COLO829 (cell line): ENCODE measurements around the gene MAD1L1.

Experiments
- DNase-seq: peaks from one replicate; pipeline ENCODE4 v3.0.0; 2012; ENCODE audit warnings: low spot score

The MAD1L1 gene

GRCh38 chr7:2217716-2218443, 14.9 kb downstream of the MAD1L1 start:
- DNase-seq: no peak

GRCh38 chr7:2217206-2217605, 15.5 kb downstream of the MAD1L1 start:
- no peak for DNase-seq

GRCh38 chr7:2215851-2216250, 16.9 kb downstream of the MAD1L1 start:
- no peak for DNase-seq

GRCh38 chr7:2214636-2215035, 18.1 kb downstream of the MAD1L1 start:
- no peak for DNase-seq

- no peak for DNase-seq
Measured at GRCh38 chr7:2213551-2214215, 19.1 kb downstream of the MAD1L1 start.

- no peak for DNase-seq
Measured at GRCh38 chr7:2212906-2213305, 19.8 kb downstream of the MAD1L1 start.

GRCh38 chr7:2211926-2212325, 20.8 kb downstream of the MAD1L1 start:
- no peak for DNase-seq

GRCh38 chr7:2211259-2211880, 21.4 kb downstream of the MAD1L1 start:
- no peak for DNase-seq

- DNase-seq: no peak
Measured at GRCh38 chr7:2210551-2211258, 22.0 kb downstream of the MAD1L1 start.

- DNase-seq: no peak
Measured at GRCh38 chr7:2209961-2210323, 22.8 kb downstream of the MAD1L1 start.

GRCh38 chr7:2209146-2209960, 23.4 kb downstream of the MAD1L1 start:
- peak; percentile 50 for DNase-seq

- DNase-seq: no peak
Measured at GRCh38 chr7:2208712-2209111, 24.0 kb downstream of the MAD1L1 start.

- DNase-seq: no peak
Measured at GRCh38 chr7:2205036-2205780, 27.5 kb downstream of the MAD1L1 start.

GRCh38 chr7:2204446-2204845, 28.3 kb downstream of the MAD1L1 start:
- DNase-seq: no peak

GRCh38 chr7:2203766-2204300, 28.9 kb downstream of the MAD1L1 start:
- no peak for DNase-seq

GRCh38 chr7:2202901-2203765, 29.6 kb downstream of the MAD1L1 start:
- no peak for DNase-seq

GRCh38 chr7:2202361-2202761, 30.4 kb downstream of the MAD1L1 start:
- no peak for DNase-seq

GRCh38 chr7:2201686-2202360, 30.9 kb downstream of the MAD1L1 start:
- no peak for DNase-seq

GRCh38 chr7:2201128-2201527, 31.6 kb downstream of the MAD1L1 start:
- no peak for DNase-seq
